GM19351 (cell line): ENCODE measurements around the gene CLCA1.

Source experiments
- ATAC-seq: cut with Tn5 transposase; IDR thresholded peaks from one replicate; pipeline ENCODE4 v1.9.1; 2021; ENCODE audit warnings: mild to moderate bottlenecking, moderate library complexity; ENCODE audit not compliant: unreplicated experiment

CLCA1 gene

GRCh38 chr1:86468501-86468977, at the start of gene CLCA1:
Gene CLCA1, plus strand, starts transcription at chr1:86468927. Its CDS starts 45 bp downstream, at chr1:86468972.
- no peak for ATAC-seq

GRCh38 chr1:86419277-86419903, 49.3 kb upstream of the CLCA1 start:
- peak; percentile 97 for ATAC-seq

DNA sequence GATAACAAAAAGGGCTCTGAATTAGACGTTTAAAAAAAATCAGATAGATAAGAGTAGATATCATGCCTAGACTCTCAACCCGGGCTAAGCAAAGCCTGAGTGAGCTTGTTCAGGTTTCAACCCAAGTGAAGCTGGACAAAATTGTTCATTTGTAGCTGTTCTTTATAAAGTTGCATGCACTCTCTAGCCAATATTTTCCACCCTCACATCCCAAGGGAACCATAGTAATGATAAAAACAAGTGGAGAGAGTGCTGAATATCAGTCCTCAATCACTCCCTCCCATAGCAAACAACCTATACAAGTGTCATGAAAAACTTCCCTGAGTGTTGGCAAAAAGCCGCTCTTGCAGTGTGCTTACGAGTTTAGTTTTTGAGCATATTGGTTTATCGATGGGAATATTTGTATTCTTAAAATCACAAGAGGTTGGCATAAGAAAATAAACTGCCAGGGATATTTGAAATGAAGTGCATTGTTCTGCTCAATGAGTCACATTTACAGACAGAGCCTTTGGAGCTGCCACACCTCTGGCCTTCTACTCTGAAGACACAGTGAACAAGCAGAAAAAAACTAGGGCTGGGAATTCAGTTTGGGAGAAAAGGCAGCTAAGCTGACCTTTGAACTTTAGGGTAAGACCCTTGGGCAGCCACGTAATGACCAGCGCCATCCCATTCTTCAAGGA, 47.0 kb upstream of the CLCA1 start:
- ATAC-seq: no peak

DNA sequence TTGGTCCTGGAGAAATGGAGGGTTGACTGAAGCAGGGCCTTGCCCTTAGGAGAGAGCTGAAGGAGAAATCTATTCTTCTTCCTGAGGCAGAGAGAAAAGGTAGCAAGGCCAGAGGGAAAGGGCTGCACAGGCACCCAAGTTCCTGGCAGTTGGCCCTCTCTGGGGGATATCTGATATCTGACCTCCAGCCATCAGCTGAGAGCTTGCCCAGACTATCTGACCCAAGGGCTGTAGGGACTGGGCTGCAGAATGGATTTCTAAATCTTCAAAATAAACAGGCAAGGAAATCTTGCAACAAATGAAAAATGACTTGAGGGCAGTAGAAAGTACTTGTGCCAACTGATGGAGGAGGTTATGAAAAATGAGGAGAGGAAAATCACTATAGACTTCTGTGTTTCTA, 45.3 kb upstream of the CLCA1 start:
- no peak for ATAC-seq

GRCh38 chr1:86423873-86424272, 44.9 kb upstream of the CLCA1 start, which contains the start of gene CLCA2:
Gene CLCA2, plus strand, starts transcription at chr1:86424171. Its CDS starts 77 bp downstream, at chr1:86424248.
- ATAC-seq: no peak

- no peak for ATAC-seq
Measured at GRCh38 chr1:86429122-86429725, 39.5 kb upstream of the CLCA1 start.

- ATAC-seq: no peak
Measured at GRCh38 chr1:86429835-86430234, 38.9 kb upstream of the CLCA1 start.

GRCh38 chr1:86430376-86430775, 38.4 kb upstream of the CLCA1 start:
- no peak for ATAC-seq

DNA sequence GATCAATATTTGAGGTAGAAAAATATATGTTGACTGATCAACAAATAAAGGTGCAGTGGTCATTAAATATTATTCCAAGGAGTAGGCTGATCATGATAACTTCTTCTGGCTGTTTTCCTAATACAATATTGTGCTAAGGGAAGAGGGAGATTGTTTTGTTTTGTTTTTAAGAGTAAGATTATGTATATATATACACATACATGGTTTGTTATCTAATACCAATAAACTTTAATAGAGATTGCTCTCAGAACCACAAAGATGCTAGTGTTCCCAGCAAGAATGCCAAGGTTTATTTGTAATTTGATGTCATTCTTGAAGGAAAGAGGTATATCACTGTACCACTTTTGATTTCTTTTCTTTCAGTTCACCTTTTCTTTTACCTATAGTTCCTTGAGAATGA, 34.7 kb upstream of the CLCA1 start:
- no peak for ATAC-seq

DNA sequence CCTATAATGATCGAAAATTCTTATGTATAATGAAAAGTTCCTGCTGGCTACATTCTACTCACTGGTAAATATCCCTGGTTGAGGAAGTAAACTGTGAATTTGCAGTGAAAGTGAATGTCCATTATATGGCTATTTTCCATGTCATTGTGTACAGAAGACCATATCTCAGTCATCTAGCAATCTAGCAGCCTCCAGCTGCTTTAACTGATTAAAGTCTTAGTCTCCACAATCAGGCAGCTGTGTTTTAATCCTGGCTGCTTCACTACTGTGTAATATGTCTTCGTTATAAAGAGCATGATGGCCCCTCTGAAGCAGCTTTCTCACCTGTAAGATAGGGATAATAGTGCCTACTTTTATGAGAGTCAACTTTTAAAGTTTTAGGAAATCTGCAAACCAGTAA, 33.4 kb upstream of the CLCA1 start:
- no peak for ATAC-seq

DNA sequence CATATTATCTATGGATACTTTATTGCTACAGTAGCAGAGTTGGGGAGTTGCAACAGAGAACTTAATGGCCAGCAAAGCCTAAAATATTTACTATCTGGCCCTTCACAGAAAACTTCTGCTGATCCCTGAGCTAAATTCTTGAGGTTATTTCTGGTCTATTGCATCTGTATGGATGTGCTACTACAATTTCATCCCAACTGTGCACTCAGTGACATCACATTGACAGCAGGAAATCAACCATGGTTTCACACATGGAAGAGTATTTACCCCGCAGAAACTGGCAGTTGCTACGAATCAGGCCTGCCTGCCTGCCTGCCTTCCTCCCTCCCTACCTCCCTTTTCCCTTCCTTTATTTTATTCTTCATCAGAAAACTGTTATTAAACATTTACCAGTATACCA, 32.7 kb upstream of the CLCA1 start:
- no peak for ATAC-seq

- peak; percentile 50 for ATAC-seq
Measured at GRCh38 chr1:86441581-86441980, 27.1 kb upstream of the CLCA1 start.

DNA sequence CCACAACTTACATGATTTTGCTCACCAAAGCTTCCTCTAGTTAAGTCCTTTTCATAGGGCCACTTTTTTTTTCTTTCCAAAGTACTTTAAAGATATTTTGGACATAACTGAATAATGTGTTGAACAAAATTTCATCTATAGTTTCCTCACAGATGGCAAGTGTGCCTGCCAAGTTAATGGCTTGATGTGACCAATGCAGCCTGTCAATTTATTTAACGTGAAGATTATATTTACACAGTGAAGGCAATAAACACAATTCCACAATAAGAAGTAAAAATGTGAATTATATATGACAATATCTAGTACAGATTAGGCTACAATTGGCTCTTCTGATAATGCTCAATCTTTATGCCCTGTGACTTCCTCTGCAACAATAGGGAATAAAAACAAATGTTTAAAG, 26.7 kb upstream of the CLCA1 start:
- ATAC-seq: no peak

DNA sequence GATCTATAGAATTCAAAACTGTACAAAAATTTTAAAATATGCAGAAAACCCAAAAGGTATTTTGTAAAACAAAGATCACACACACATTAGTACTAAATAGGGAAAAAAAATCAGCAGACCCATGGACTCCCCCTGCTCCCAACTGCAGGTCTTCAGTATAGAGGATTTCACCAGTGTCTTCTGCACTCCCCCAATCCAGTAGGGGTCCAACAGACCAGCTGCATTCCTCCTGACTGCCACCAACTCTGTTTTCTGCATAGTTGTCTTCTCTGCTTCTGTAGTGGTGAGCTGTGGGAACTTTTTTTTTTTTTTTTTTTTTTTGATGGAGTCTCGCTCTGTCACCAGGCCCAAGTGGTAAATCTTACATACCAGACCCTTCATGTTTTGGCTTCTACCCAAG, 22.8 kb upstream of the CLCA1 start:
- no peak for ATAC-seq

GRCh38 chr1:86447198-86447790, 21.4 kb upstream of the CLCA1 start:
- no peak for ATAC-seq

DNA sequence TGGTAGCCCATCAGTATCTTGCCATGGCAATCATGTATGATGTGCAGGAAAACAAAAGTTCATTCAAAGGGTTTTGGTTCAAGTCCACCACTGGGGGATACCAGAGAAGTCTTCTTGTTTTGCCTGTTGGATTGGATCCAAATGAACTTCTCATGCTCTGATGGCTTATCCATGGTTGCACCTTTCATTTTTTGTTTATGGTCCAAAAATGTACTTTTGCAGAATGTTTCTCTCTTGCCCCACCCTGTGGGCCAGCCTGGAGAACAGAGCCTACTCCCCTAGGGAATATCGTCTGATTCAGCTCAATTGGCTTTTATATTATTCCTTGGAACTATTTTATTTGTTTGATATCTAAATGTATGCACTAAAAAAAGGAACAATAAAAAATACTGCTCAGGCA, 20.1 kb upstream of the CLCA1 start:
- no peak for ATAC-seq

DNA sequence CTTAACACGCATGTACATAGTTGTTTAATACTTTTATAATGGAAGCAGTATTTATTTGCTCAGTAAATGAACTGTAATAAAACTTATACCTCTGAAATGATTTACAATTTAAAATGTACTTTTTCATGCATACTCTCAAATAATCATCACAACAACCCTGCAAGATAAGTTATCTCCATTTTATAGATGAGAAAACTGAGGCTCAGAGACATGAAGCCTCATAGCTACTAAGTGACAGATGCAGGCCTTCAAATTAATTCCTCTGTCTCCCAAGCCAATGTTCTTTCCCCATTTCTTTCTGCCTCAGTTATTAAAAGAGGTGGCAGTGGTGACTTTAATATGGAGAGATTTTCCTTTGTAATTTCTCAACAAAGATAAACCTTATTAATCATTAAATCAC, 19.6 kb upstream of the CLCA1 start:
- no peak for ATAC-seq

GRCh38 chr1:86450847-86451246, 17.9 kb upstream of the CLCA1 start:
- peak; percentile 61 for ATAC-seq

DNA sequence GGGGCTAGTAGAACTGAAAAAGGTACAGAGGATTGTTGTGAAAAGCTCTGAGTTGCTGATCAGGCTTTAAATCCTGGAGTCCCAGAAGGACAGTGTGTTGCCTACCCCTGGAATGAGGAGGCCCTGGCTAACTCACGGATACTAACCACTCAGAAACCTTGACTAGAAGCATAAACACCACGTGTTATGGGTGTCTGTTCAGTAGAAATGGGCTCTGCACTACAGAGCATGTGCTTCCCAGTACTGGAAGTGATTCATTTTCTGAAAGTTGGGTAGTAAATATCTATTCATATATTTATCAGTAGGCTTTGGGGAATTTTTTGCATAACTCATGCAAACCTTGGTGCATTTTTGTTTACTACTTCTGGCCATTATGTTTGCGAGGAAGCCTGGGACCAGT, 15.1 kb upstream of the CLCA1 start:
- no peak for ATAC-seq

DNA sequence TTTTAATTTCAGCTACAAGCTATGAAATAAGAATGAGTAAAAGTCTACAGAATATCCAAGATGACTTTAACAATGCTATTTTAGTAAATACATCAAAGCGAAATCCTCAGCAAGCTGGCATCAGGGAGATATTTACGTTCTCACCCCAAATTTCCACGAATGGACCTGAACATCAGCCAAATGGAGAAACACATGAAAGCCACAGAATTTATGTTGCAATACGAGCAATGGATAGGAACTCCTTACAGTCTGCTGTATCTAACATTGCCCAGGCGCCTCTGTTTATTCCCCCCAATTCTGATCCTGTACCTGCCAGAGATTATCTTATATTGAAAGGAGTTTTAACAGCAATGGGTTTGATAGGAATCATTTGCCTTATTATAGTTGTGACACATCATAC, 13.7 kb upstream of the CLCA1 start:
- ATAC-seq: no peak

GRCh38 chr1:86460998-86461397, 7.7 kb upstream of the CLCA1 start:
- ATAC-seq: no peak

DNA sequence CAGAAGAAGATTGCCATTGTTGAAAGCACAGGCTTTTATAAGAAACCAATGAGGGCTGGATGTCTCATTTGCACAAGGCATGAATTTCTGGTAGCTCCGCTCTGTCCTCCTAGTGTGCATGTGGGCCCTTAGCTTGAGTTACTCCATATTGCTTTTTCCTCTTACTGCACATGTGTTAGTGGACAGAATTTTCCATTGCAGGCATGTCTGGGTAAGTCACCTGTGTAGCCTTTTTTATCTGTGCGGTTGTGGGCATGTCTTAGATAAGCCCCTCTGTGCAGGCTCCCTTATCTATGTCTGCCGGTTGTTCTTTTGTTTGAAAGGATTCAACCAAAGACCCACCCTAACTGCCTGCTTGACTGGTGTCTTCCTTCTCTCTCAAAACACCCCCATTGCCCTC, 7.2 kb upstream of the CLCA1 start:
- ATAC-seq: no peak
